ENCODE results near the gene PRR33.
"Not testable (repeated sequence)": the region's sequence is repeated elsewhere in the genome, so short reads cannot be mapped to it uniquely, and the experiment has no call there.

PRR33 gene

GRCh38 chr11:1891831-1892115 is at the start of gene PRR33:
PRR33 (minus strand) TSS chr11:1891895; CDS start chr11:1890584, 1,311 bp downstream.
- Histone ChIP-seq H3K4me3 (ENCODE audit: low read length) (no peak within 1 kb of the TSS), H3K9ac (ENCODE audit: low read length) (no peak within 1 kb of the TSS)

GRCh38 chr11:1939788-1940187 is 48.1 kb upstream of the PRR33 start:
- H3K27me3 ChIP-seq (replicated peaks; ENCODE audit: control insufficient read depth, insufficient read depth, low read length); H3K4me3 ChIP-seq (ENCODE audit: low read length); H3K9ac ChIP-seq (ENCODE audit: low read length); H3K36me3 ChIP-seq (ENCODE audit: control insufficient read depth, insufficient read depth, low read length, severe bottlenecking); H3K9me3 ChIP-seq (ENCODE audit: control insufficient read depth, low read length); H3K4me1 ChIP-seq (ENCODE audit: control insufficient read depth, insufficient read depth, low read length): not testable (repeated sequence)
- peak; percentile 19 for DNase-seq (ENCODE audit: low read depth)

More at GRCh38 chr11:1891831-1892115, at the start of gene PRR33:
- no peak for DNase-seq (ENCODE audit: low read depth)
- no peaks in the 10 kb centered on the region for H3K9me3 ChIP-seq (ENCODE audit: control insufficient read depth, low read length)
- peaks cover under 1% of the 10 kb centered on the region for H3K27me3 ChIP-seq (replicated peaks; ENCODE audit: control insufficient read depth, insufficient read depth, low read length)
- no peaks in the 10 kb centered on the region for H3K4me1 ChIP-seq (ENCODE audit: control insufficient read depth, insufficient read depth, low read length)
- peaks cover 2% of the 10 kb centered on the region for H3K36me3 ChIP-seq (ENCODE audit: control insufficient read depth, insufficient read depth, low read length, severe bottlenecking)

- peak; percentile 11 for DNase-seq (ENCODE audit: low read depth)
- Histone ChIP-seq H3K36me3 (ENCODE audit: control insufficient read depth, insufficient read depth, low read length, severe bottlenecking) (no peaks in the 10 kb centered on the region), H3K9me3 (ENCODE audit: control insufficient read depth, low read length) (no peaks in the 10 kb centered on the region), H3K4me3 (ENCODE audit: low read length) (no peak overlapping the region), H3K9ac (ENCODE audit: low read length) (peak overlapping the region; percentile 67), H3K27me3 (replicated peaks; ENCODE audit: control insufficient read depth, insufficient read depth, low read length) (no peaks in the 10 kb centered on the region), H3K4me1 (ENCODE audit: control insufficient read depth, insufficient read depth, low read length) (peaks cover 6% of the 10 kb centered on the region)
Measured at GRCh38 chr11:1939006-1939625, 47.4 kb upstream of the PRR33 start.

GRCh38 chr11:1938343-1939005 is 46.8 kb upstream of the PRR33 start:
- H3K4me1 ChIP-seq (ENCODE audit: control insufficient read depth, insufficient read depth, low read length) = no peaks in the 10 kb centered on the region
- peak overlapping the region; percentile 67 for H3K9ac ChIP-seq (ENCODE audit: low read length)
- H3K9me3 ChIP-seq (ENCODE audit: control insufficient read depth, low read length) = no peaks in the 10 kb centered on the region
- H3K4me3 ChIP-seq (ENCODE audit: low read length) = no peak overlapping the region
- no peaks in the 10 kb centered on the region for H3K27me3 ChIP-seq (replicated peaks; ENCODE audit: control insufficient read depth, insufficient read depth, low read length)
- DNase-seq (ENCODE audit: low read depth) = no peak
- no peaks in the 10 kb centered on the region for H3K36me3 ChIP-seq (ENCODE audit: control insufficient read depth, insufficient read depth, low read length, severe bottlenecking)

- Histone ChIP-seq H3K36me3 (ENCODE audit: control insufficient read depth, insufficient read depth, low read length, severe bottlenecking) (no peaks in the 10 kb centered on the region), H3K4me3 (ENCODE audit: low read length) (no peak overlapping the region), H3K27me3 (replicated peaks; ENCODE audit: control insufficient read depth, insufficient read depth, low read length) (no peaks in the 10 kb centered on the region), H3K9ac (ENCODE audit: low read length) (no peak overlapping the region), H3K9me3 (ENCODE audit: control insufficient read depth, low read length) (no peaks in the 10 kb centered on the region), H3K4me1 (ENCODE audit: control insufficient read depth, insufficient read depth, low read length) (no peaks in the 10 kb centered on the region)
- DNase-seq (ENCODE audit: low read depth) = no peak
Measured at GRCh38 chr11:1937616-1938342, 46.1 kb upstream of the PRR33 start.

GRCh38 chr11:1936781-1937615 is 45.3 kb upstream of the PRR33 start:
- H3K4me3 ChIP-seq (ENCODE audit: low read length) = no peak overlapping the region
- H3K27me3 ChIP-seq (replicated peaks; ENCODE audit: control insufficient read depth, insufficient read depth, low read length) = no peaks in the 10 kb centered on the region
- no peak overlapping the region for H3K9ac ChIP-seq (ENCODE audit: low read length)
- no peaks in the 10 kb centered on the region for H3K9me3 ChIP-seq (ENCODE audit: control insufficient read depth, low read length)
- peaks cover 3% of the 10 kb centered on the region for H3K4me1 ChIP-seq (ENCODE audit: control insufficient read depth, insufficient read depth, low read length)
- DNase-seq (ENCODE audit: low read depth) = no peak
- no peaks in the 10 kb centered on the region for H3K36me3 ChIP-seq (ENCODE audit: control insufficient read depth, insufficient read depth, low read length, severe bottlenecking)

- no peaks in the 10 kb centered on the region for H3K27me3 ChIP-seq (replicated peaks; ENCODE audit: control insufficient read depth, insufficient read depth, low read length)
- H3K4me1 ChIP-seq (ENCODE audit: control insufficient read depth, insufficient read depth, low read length) = peaks cover 10% of the 10 kb centered on the region
- H3K9ac ChIP-seq (ENCODE audit: low read length) = no peak overlapping the region
- no peaks in the 10 kb centered on the region for H3K36me3 ChIP-seq (ENCODE audit: control insufficient read depth, insufficient read depth, low read length, severe bottlenecking)
- no peak overlapping the region for H3K4me3 ChIP-seq (ENCODE audit: low read length)
- no peak for DNase-seq (ENCODE audit: low read depth)
- no peaks in the 10 kb centered on the region for H3K9me3 ChIP-seq (ENCODE audit: control insufficient read depth, low read length)
Measured at GRCh38 chr11:1936072-1936780, 44.5 kb upstream of the PRR33 start.

- no peak overlapping the region for H3K9ac ChIP-seq (ENCODE audit: low read length)
- H3K9me3 ChIP-seq (ENCODE audit: control insufficient read depth, low read length) = no peaks in the 10 kb centered on the region
- DNase-seq (ENCODE audit: low read depth) = no peak
- H3K4me3 ChIP-seq (ENCODE audit: low read length) = no peak overlapping the region
- H3K36me3 ChIP-seq (ENCODE audit: control insufficient read depth, insufficient read depth, low read length, severe bottlenecking) = no peaks in the 10 kb centered on the region
- no peaks in the 10 kb centered on the region for H3K27me3 ChIP-seq (replicated peaks; ENCODE audit: control insufficient read depth, insufficient read depth, low read length)
- H3K4me1 ChIP-seq (ENCODE audit: control insufficient read depth, insufficient read depth, low read length) = peaks cover 19% of the 10 kb centered on the region
Measured at GRCh38 chr11:1935156-1936071, 43.7 kb upstream of the PRR33 start.

- no peaks in the 10 kb centered on the region for H3K27me3 ChIP-seq (replicated peaks; ENCODE audit: control insufficient read depth, insufficient read depth, low read length)
- H3K9me3 ChIP-seq (ENCODE audit: control insufficient read depth, low read length) = no peaks in the 10 kb centered on the region
- no peaks in the 10 kb centered on the region for H3K36me3 ChIP-seq (ENCODE audit: control insufficient read depth, insufficient read depth, low read length, severe bottlenecking)
- H3K9ac ChIP-seq (ENCODE audit: low read length) = no peak overlapping the region
- DNase-seq (ENCODE audit: low read depth) = no peak
- peaks cover 27% of the 10 kb centered on the region for H3K4me1 ChIP-seq (ENCODE audit: control insufficient read depth, insufficient read depth, low read length)
- no peak overlapping the region for H3K4me3 ChIP-seq (ENCODE audit: low read length)
Measured at GRCh38 chr11:1934335-1935155, 42.9 kb upstream of the PRR33 start.
